Epithelial cell of proximal tubule (primary cell): Measurements from ENCODE around the gene DBR1. TPM values are rescaled to one million over a fixed set of nuclear protein-coding genes. Genes with fewer than 3 reads are reported as not detected.

ENCODE experiments used
- DNase-seq: peaks from one replicate; pipeline ENCODE4 v3.0.0-alpha.2; 2011; ENCODE audit warnings: low read depth
- H3K4me3 ChIP-seq: 2 replicates; pipeline ENCODE4 v1.5.1; 2011; ENCODE audit warnings: low read depth, mild to moderate bottlenecking, low read length
- CTCF ChIP-seq: conservative IDR thresholded peaks from 2 replicates; pipeline ENCODE4 v1.5.1; 2012; ENCODE audit warnings: low read depth, mild to moderate bottlenecking, low read length
- total RNA-seq: library from RNA; depleted of rRNA; stranded (reverse); fragments of >200 nt; gene quantifications from 2 replicates; pipeline ENCODE4 v1.2.3, GENCODE V29; 2015

DBR1 gene
- total RNA-seq, 1 donor from 2014 or later: 11.8 TPM

- no peak for TF ChIP-seq CTCF
- no peak for DNase-seq
These were observed 38.8 kb upstream of the DBR1 start for GRCh38 chr3:138213398-138214085.

GRCh38 chr3:138210528-138210927, 35.8 kb upstream of the DBR1 start:
- TF ChIP-seq CTCF: no peak
- no peak overlapping the region for H3K4me3 ChIP-seq
- no peak for DNase-seq

More at GRCh38 chr3:138213398-138214085, 38.8 kb upstream of the DBR1 start:
- H3K4me3 ChIP-seq: no peak overlapping the region

- no peak for DNase-seq
- no peak overlapping the region for H3K4me3 ChIP-seq
- TF ChIP-seq CTCF: no peak
These were observed 31.5 kb upstream of the DBR1 start for GRCh38 chr3:138206196-138206595.

- no peak for DNase-seq
- no peak for TF ChIP-seq CTCF
- H3K4me3 ChIP-seq: no peak overlapping the region
These were observed 30.8 kb upstream of the DBR1 start for GRCh38 chr3:138205527-138205926.

- no peak for DNase-seq
- no peak overlapping the region for H3K4me3 ChIP-seq
- TF ChIP-seq CTCF: no peak
These were observed 29.2 kb upstream of the DBR1 start for GRCh38 chr3:138203938-138204337.

- H3K4me3 ChIP-seq: no peak overlapping the region
- no peak for DNase-seq
- TF ChIP-seq CTCF: no peak
These were observed 28.4 kb upstream of the DBR1 start for GRCh38 chr3:138202945-138203701.
